Endothelial cell of umbilical vein (primary cell): Measurements from ENCODE around the gene LYRM2. TPM values are rescaled to one million over a fixed set of nuclear protein-coding genes. Genes with fewer than 3 reads are reported as not detected.

Source experiments
- BruUV-seq: library from RNA; stranded (reverse); fragments of 400-500 nt; replicated peaks from 2 replicates; lab custom pipeline; 2021; lab: Mats Ljungman, UMichigan
- CTCF ChIA-PET: fragments of 300-600, 350-600 bp; sonication (Branson Sonifier 250); formaldehyde crosslinking; loops from one replicate; lab custom pipeline; 2021; ENCODE audit warnings: antibody characterized with exemption, inconsistent platforms; lab: Charles Lee
- POLR2A ChIA-PET: fragments of 300-600, 350-600 bp; sonication (Branson Sonifier 250); formaldehyde crosslinking; loops from one replicate; lab custom pipeline; 2021; ENCODE audit warnings: antibody characterized with exemption, inconsistent platforms; lab: Charles Lee
- DNase-seq: peaks from one replicate; pipeline ENCODE4 v3.0.0-alpha.2; 2011; ENCODE audit warnings: low read depth, low spot score
- FAIRE-seq: peaks from 2 replicates; lab custom pipeline; 2011; peaks lifted over from hg19 to GRCh38; lab: Jason Lieb, UNC
- H2AFZ ChIP-seq: 2 replicates; pipeline ENCODE4 v1.6.0; 2012; ENCODE audit warnings: low read depth, low read length, control low read depth, inconsistent platforms
- H3K27ac ChIP-seq: 2 replicates; pipeline ENCODE4 v1.5.1; 2011; ENCODE audit warnings: low read depth, mild to moderate bottlenecking, control low read depth, low read length, moderate library complexity; ENCODE audit not compliant: insufficient read depth
- H3K27me3 ChIP-seq, 2 experiments: 2 replicates each; pipeline versions ENCODE4 v1.6.0 to v1.6.1; 2011; ENCODE audit warnings: low read length in 2 of 2, mixed read lengths in 1 of 2; ENCODE audit not compliant: control insufficient read depth in 2 of 2, insufficient read depth in 2 of 2
- H3K36me3 ChIP-seq, 2 experiments: 2 replicates in 1 of 2; 3 replicates in 1 of 2; pipeline ENCODE4 v1.5.1; 2011; ENCODE audit warnings: low read length in 2 of 2, mild to moderate bottlenecking in 1 of 2, moderate library complexity in 1 of 2; ENCODE audit not compliant: control insufficient read depth in 2 of 2, insufficient read depth in 2 of 2; ENCODE audit errors: extremely low read depth in 1 of 2
- H3K4me1 ChIP-seq: 3 replicates; pipeline ENCODE4 v1.5.1; 2011; ENCODE audit warnings: mild to moderate bottlenecking, low read length; ENCODE audit not compliant: control insufficient read depth, insufficient read depth; ENCODE audit errors: extremely low read depth
- H3K4me2 ChIP-seq: 2 replicates; pipeline ENCODE4 v1.6.1; 2011; ENCODE audit warnings: low read length, control low read depth, mixed read lengths; ENCODE audit not compliant: insufficient read depth
- H3K4me3 ChIP-seq, 3 experiments: fragments of 200-600 bp in 1 of 3; sonication (generic), shearing (Covaris generic) in 1 of 3; replicated peaks in 1 of 3; 2 replicates each; pipeline ENCODE4 v1.5.1; 2011 to 2016; ENCODE audit warnings: control low read depth in 3 of 3, low read length in 3 of 3, mild to moderate bottlenecking in 2 of 3, inconsistent platforms in 1 of 3, low read depth in 1 of 3, moderate library complexity in 1 of 3; ENCODE audit not compliant: insufficient read depth in 1 of 3
- H3K79me2 ChIP-seq: 2 replicates; pipeline ENCODE4 v1.6.0; 2012; ENCODE audit warnings: low read length, inconsistent platforms; ENCODE audit not compliant: control insufficient read depth, insufficient read depth
- H3K9ac ChIP-seq: replicated peaks from 2 replicates; pipeline ENCODE3; 2011; ENCODE audit warnings: low read length, control low read depth; ENCODE audit not compliant: insufficient read depth; ENCODE audit errors: extremely low read depth
- H3K9me1 ChIP-seq: replicated peaks from 3 replicates; pipeline ENCODE4 v1.6.0; 2011; ENCODE audit warnings: mild to moderate bottlenecking, low read length; ENCODE audit not compliant: control insufficient read depth, insufficient read depth; ENCODE audit errors: extremely low read depth
- H3K9me3 ChIP-seq: replicated peaks from 2 replicates; pipeline ENCODE4 v1.5.1; 2012; ENCODE audit warnings: low read length, inconsistent platforms; ENCODE audit not compliant: control insufficient read depth, insufficient read depth
- H4K20me1 ChIP-seq: replicated peaks from 2 replicates; pipeline ENCODE3; 2011; ENCODE audit warnings: mild to moderate bottlenecking, low read length; ENCODE audit not compliant: control insufficient read depth, insufficient read depth; ENCODE audit errors: extremely low read depth
- EZH2 ChIP-seq: IDR thresholded peaks from 2 replicates; pipeline ENCODE4 v1.6.1; 2012; ENCODE audit warnings: borderline replicate concordance, low read depth, mild to moderate bottlenecking, moderate library complexity, low read length, inconsistent platforms; ENCODE audit not compliant: severe bottlenecking
- FOS ChIP-seq: IDR thresholded peaks from 2 replicates; pipeline ENCODE4 v1.6.1; 2011; ENCODE audit warnings: mild to moderate bottlenecking, low read length, moderate library complexity, borderline replicate concordance; ENCODE audit not compliant: insufficient read depth
- GATA2 ChIP-seq: IDR thresholded peaks from 2 replicates; pipeline ENCODE4 v1.7.0; 2011; ENCODE audit warnings: low read depth, mild to moderate bottlenecking, moderate library complexity, mixed read lengths, low read length; ENCODE audit not compliant: insufficient read length, insufficient read depth
- JUN ChIP-seq: IDR thresholded peaks from 2 replicates; pipeline ENCODE4 v1.6.1; 2011; ENCODE audit warnings: borderline replicate concordance, low read depth; ENCODE audit not compliant: insufficient read length, insufficient read depth
- MYC ChIP-seq: IDR thresholded peaks from one replicate; pipeline ENCODE4 v1.6.1; 2011; ENCODE audit warnings: mild to moderate bottlenecking, low read depth, low read length
- POLR2A ChIP-seq: IDR thresholded peaks from 2 replicates; pipeline ENCODE4 v1.6.1; 2012; ENCODE audit warnings: low read depth, mild to moderate bottlenecking, control low read depth, low read length
- POLR2AphosphoS5 ChIP-seq: IDR thresholded peaks from 2 replicates; pipeline ENCODE4 v1.6.1; 2012; ENCODE audit warnings: low read depth, mild to moderate bottlenecking, control low read depth, low read length, moderate library complexity; ENCODE audit not compliant: insufficient read depth
- dilution Hi-C: fragments of 300-500 bp; cut with MboI; formaldehyde crosslinking; loops from one replicate; pipeline ENCODE4 v1.15.0; 2019; ENCODE audit warnings: low sequenced_read_pairs; ENCODE audit not compliant: extremely low pct_ligation_motif_present
- intact Hi-C: fragments of 100-400 bp; cut with micrococcal nuclease; formaldehyde crosslinking; loops from one replicate; pipeline ENCODE4 v1.10.0; 2022
- polyA plus RNA-seq, 4 experiments: library from polyadenylated mRNA; depleted of rRNA in 3 of 4; stranded (reverse) in 3 of 4; unstranded in 1 of 4; fragments of >200 nt; gene quantifications; 2 replicates each; pipeline versions ENCODE4 v1.2.1 to v1.2.3, GENCODE V29; 2011 to 2012; ENCODE audit warnings: missing spikeins in 1 of 4
- total RNA-seq: library from RNA; stranded (reverse); gene quantifications from 2 replicates; pipeline ENCODE4 v1.2.3, GENCODE V29; 2021
- TF ChIP-seq, protein P1 (sequence below): IDR thresholded peaks from 2 replicates; pipeline ENCODE4 v1.6.1; 2011; ENCODE audit not compliant: insufficient read depth, insufficient read length
- TF ChIP-seq, protein P2 (sequence below), 2 donors: IDR thresholded peaks; 1 replicate in 1 of 2; 2 replicates in 1 of 2; pipeline ENCODE4 v1.5.1; 2011; ENCODE audit warnings: low read length in 2 of 2, mild to moderate bottlenecking in 2 of 2, moderate library complexity in 2 of 2, control low read depth in 1 of 2, inconsistent platforms in 1 of 2, low read depth in 1 of 2; ENCODE audit not compliant: insufficient read depth in 1 of 2; ENCODE audit errors: extremely low read depth in 1 of 2

The LYRM2 gene
- total and polyA plus RNA-seq, 2 donors (not counting 3 experiments of a cell fraction or from before 2014, with no cell fraction given), result 11.8 to 41.9 TPM

DNA sequence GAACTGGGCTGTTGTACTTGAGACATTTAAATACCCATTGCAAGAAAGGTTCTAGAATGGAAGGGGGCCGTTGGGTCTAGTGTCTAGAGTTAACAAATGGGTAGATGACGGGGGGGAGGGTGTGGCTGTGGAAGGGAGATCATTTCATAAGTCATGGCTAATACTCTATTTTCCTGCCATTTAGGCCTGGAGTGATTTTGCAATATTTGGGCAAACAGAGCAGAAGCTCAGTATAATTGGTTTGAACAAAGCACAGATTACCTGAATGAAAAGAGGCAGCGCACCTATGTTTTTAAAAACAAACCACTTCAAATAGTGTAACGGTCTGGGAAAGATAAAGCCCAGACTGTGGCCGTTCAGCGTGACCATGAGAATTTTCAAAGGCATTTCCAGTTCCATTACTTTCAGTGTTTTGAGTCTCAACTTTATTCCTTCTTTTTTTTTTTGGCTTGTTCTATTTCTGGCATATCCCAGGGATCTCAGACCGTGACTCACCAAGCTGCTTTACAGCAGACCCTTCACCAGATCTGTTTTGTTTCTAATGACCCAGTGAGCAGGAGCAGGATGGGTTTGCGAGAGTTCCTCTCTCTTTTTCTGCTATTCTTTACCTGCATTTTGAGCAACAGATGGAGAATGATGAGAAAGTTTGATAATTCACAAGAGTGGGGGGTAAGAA lies 73.7 kb downstream of the LYRM2 start:
- Histone ChIP-seq H3K27me3 (peaks cover 0 to 1% of the 10 kb centered on the region in 2 experiments), H3K4me3 (no peak overlapping the region), H3K4me1 (no peaks in the 10 kb centered on the region), H4K20me1 (no peaks in the 10 kb centered on the region), H3K79me2 (no peaks in the 10 kb centered on the region), H3K36me3 (no peaks in the 10 kb centered on the region), H3K9me3 (no peaks in the 10 kb centered on the region), H3K9ac (no peak overlapping the region), H3K4me2 (no peak overlapping the region), H3K9me1 (no peaks in the 10 kb centered on the region), H3K27ac (no peak overlapping the region), H2AFZ (no peak overlapping the region)
- intact Hi-C loops (no loop called here), dilution Hi-C loops (loop anchor here (5.0 kb wide), 1 partner anchor 53 kb away; no protein-coding TSS in a partner anchor)
- ChIA-PET CTCF (no interaction called here), POLR2A (no interaction called here)
- FAIRE-seq, result no peak
- DNase-seq, result no peak
- no TSS peak for BruUV-seq
- no peak for TF ChIP-seq MYC
- TF ChIP-seq, protein P1, sequence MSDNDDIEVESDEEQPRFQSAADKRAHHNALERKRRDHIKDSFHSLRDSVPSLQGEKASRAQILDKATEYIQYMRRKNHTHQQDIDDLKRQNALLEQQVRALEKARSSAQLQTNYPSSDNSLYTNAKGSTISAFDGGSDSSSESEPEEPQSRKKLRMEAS, result no peak
- TF ChIP-seq, protein P2, sequence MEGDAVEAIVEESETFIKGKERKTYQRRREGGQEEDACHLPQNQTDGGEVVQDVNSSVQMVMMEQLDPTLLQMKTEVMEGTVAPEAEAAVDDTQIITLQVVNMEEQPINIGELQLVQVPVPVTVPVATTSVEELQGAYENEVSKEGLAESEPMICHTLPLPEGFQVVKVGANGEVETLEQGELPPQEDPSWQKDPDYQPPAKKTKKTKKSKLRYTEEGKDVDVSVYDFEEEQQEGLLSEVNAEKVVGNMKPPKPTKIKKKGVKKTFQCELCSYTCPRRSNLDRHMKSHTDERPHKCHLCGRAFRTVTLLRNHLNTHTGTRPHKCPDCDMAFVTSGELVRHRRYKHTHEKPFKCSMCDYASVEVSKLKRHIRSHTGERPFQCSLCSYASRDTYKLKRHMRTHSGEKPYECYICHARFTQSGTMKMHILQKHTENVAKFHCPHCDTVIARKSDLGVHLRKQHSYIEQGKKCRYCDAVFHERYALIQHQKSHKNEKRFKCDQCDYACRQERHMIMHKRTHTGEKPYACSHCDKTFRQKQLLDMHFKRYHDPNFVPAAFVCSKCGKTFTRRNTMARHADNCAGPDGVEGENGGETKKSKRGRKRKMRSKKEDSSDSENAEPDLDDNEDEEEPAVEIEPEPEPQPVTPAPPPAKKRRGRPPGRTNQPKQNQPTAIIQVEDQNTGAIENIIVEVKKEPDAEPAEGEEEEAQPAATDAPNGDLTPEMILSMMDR (IDR thresholded peaks at IDR 0.05; ENCODE audit: extremely low read depth in 1 of 2, insufficient read depth in 1 of 2, low read depth in 1 of 2, low read length in 2 of 2), result no peak
- TF ChIP-seq POLR2A, result no peak
- TF ChIP-seq GATA2, result no peak
- no peak for TF ChIP-seq JUN
- no peak for TF ChIP-seq POLR2AphosphoS5
- no peak for TF ChIP-seq FOS
- TF ChIP-seq EZH2, result no peak
